NCI-H345 treated with DMSO at 0.1 percent for 48 hours (cell line): ENCODE results near the gene ACOX1.

ENCODE experiments used
- DNase-seq: peaks from one replicate; lab custom pipeline; 2025; ENCODE audit not compliant: unreplicated experiment; lab: John Stamatoyannopoulos, UW

ACOX1 gene

GRCh38 chr17:75909812-75910274, 69.1 kb downstream of the ACOX1 start:
- DNase-seq = peak; percentile 91

- peak; percentile 97 for DNase-seq
Measured at GRCh38 chr17:75909051-75909811, 69.7 kb downstream of the ACOX1 start.

GRCh38 chr17:75908201-75908600, 70.8 kb downstream of the ACOX1 start:
- peak; percentile 55 for DNase-seq

DNA sequence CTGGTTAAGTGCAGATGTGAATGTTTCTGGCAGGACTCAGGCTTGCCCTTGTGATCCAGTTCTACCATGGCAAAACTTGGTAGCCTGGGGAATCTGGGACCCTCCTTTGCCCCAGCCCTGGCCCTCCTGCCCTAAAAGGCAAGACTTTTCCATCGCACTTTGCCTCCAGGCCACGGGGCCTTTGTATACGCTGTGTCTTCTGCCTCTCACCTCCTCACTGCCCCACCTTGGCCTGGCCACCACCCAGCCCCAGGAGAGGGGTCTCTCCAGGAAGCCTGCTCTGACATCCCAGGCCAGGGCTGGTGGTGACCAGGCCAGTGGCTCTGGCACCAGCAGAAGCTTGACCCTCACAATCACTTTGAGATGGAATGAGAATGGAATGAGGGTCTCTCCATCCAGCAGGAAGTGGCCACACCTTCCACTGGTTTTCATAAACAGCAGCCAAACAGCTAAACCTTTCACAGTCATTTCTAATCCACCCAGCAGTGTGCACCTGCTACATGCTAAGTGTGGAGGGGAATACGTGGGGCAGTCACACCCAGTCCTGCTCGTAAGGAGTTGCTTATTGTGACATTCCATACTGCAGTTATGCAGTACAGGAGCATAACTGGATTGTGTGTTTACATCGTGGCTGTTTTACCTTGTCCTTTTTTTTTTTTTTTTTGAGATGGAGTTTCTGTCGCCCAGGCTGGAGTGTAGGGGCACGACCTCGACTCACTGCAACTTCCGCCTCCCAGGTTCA, 72.7 kb downstream of the ACOX1 start:
- DNase-seq = no peak

DNA sequence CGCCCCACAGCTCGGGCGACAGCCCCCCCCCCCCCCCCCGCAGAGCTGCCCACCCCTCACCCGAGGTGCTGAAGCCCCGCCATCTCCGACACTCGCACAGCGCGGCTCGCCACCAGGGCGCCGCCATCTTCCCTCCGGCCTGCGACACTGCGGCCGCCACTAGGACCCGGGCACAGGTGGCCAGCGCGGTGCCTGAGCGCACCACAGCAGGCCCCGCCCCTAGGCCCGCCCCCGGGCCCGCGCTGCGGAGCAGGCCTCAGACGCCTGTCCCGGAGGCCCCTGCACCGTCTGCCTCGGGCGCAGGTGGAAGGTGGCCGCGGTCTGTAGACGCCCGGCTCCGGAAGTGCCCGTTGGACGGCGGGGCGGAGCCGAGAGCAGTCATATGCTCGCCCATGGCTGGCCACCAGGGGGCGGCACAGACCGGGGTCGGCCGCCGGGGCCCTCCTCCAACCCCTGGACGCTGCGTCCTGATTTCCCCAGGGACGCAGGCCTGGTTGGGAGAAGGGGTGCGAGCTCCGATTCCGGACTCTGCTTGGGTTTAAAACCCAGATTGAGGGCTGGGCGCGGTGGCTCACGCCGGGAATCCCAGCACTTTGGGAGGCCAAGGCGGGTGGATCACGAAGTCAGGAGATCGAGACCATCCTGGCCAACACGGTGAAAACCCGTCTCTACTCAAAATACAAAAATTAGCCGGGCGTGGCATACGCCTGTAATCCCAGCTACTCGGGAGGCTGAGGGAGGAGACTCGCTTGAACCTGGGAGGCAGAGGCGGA, 74.0 kb downstream of the ACOX1 start, which contains the start of gene MRPL38:
Gene MRPL38 (minus strand): TSS at position 136 of the 773 bp plus-strand sequence. CDS start 9 bp downstream, at position 127.
- peak; percentile 96 for DNase-seq

GRCh38 chr17:75902406-75902805, 76.6 kb downstream of the ACOX1 start:
- no peak for DNase-seq

DNA sequence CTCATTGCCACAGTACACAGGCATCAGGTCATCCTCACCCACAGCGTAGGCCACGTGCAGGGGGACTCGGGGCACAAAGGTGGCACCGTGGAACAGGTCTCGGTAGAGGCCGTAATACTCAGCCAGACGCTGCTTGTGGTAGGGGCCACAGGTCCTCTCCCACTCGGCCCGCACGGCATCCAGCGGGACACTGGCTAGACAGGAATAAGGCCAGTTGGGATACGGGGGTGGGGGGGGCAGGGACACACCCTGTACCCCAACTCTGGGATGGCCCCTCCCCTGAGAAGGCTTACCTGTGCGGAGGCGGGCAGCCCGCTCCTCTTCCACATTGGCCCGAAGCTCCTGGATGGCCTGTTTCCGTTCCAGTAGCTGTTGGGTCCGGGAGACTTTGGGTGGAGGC, 77.2 kb downstream of the ACOX1 start:
- no peak for DNase-seq

DNA sequence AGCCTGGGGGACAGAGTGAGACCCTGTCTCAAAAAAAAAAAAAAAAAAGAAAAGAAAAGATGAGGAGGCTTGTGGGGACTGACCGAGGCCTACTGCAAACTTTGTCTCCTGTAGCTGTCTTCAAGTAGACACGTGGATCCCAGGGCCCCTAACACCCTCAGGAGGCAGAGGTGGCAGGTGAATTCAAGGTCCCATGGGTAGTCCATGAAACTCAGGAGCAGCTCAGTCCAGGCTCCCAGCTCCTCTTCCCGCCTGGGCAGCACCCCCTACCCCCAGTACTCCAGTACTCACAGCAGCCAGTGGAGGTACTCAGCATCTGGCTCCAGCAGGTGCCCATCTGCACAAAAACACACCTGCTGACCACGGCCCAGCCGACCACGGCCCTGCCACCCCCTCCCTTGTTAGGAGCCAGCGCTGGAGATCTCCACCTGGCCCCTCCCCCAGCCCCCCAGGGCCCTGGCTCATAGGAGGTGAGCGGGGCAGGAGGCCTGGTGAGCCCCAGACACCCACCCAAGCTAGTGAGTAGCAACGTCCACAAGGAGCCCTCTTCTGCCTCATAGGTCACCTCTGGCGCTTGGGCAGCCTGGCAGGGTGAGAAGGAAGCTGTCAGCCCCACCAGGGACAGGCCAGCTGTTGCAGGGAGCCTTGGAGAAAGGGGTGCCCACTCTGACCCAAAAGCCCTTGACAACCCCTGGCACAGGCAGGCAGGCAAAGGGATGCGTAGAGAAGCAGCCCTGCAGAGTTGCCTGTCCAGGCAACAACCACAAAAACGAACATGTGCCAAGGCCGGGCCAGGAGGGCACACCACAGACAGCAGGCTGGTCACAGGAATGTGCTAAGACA, 78.1 kb downstream of the ACOX1 start:
- DNase-seq = no peak

GRCh38 chr17:75899767-75900468, 79.0 kb downstream of the ACOX1 start:
- no peak for DNase-seq

DNA sequence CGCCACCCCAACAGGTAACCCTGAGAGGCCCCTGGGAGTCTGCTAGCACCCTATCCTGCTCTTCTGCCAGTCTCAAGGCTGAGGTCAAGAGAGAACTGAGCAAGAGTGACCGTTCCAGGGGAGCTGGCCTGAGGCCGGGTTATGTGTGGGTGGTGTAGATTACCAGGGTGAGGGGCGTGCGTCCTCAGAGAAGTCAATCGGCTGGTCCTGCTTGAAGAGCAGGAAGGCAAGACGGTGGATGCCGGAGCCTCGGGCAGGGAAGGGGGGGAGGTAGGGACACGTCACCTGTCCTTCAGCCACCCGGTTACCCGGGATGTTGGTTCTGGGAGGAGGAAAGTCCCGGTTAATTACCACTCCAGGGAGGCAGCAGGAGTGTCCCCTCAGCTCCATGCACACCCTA, 79.6 kb downstream of the ACOX1 start:
- no peak for DNase-seq

DNA sequence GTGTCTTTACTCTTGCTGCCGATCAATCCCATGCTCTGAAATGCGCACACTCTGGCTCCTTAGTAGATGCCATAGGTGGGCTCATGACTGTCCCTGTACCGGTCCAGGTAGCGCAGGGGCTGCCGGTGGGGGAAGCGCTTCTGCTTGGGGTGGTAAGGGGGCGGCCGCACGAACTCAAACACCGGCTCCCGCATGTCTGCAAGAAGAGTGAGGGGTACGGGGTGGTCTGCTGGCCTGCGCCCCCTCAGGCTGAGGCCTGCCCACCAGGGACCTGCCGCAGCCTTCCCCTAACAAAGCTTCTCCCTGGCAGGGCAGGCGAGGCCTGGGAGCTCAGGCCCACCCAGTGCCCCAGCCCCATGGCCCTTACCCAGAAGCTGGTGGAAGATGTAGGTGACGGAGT, 80.2 kb downstream of the ACOX1 start:
- DNase-seq = no peak

DNA sequence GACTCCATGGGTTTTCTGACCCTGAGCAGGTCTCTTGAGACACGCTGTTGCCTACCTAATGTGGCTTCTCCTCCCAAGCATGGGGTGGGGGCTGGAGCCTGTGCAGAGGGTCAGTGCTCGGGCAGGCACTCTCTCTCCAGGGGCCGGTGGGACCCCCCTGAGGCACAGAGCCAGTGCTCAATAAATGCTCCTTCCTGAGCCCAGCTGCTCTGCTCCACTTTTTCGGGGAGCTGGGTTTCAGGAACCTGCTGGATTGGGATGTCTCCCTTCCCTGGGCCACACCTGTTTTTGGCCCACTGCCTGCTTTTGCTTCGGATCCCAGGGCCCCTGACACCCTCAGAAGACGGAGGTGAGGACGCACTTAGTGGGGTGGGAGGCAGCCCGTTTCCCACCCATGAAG, 80.9 kb downstream of the ACOX1 start:
- DNase-seq = no peak

DNA sequence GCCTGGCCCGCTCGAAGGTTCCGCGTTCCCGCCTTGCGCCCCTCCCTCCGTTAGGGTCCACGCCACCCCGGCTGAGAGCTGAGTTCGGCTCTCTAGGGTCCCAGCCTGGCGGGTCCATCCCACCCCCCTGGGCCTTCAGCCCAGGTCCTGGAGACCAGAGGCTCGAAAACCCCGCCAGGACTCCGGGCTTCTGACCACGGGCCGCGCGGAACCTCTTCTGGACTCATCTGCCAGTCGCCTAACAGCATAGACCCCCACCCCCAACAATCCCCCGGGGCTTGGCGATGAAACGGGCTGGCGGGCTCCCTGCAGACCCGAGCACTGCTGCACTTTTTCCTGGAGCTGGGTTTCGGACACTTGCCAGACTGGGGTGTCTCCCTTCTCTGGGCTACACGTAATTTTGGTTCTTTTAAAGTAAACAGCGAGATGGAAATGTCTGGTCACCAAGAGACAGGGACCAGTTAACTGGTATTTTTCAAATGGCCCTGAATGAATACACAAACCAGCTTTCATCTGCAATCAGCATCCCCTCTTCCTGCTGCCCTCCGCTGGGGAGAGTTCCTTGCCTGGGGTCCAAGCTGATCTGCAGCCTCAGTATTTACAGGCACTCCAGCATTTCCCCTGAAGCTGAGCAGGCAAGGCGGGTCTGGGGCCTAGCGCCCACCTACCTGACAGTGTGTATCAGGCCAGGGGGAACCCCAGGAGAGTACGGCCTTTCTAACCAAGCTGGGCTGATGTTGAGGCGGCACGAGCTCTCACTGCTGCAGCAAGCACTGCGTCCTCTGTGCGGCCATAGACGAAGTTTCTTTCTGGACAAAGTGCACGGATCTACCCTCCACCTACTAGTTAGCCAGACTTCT, 81.6 kb downstream of the ACOX1 start:
- DNase-seq = no peak

DNA sequence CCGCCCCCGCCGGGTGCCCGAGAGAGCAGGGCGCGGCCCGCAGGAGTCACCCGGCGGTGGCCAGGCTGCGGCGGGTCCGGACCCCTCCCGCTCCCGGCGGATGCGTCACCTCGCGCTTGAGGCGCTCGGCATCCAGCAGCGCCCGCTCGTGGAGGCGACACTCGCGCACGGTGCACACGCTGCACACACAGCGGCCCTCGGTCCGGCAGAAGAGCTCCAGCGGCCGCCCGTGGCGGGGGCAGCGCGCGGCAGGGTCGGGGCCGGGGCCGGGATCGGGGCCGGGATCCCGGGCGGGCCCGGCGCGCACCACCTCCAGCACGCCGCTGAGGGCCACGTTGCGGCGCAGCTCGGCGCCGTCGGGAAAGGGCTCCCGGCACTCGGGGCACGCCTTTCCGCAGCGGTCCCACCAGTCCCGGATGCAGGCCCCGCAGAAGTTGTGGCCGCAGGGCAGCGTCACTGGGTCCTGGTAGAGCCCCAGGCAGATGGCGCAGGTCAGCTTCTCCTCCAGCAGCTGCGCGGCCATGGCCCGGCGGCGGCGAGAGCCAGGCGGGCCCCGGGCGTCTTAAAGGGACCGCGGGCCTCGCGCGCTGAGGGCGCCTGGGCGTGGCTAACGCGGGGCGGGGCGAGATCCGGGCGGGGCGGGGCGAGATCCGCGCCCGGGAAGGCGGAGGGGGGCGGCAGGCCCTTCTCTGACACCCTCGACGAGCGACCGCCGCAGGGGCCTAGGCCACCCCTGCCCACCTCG, 82.4 kb downstream of the ACOX1 start, which contains the start of gene TRIM65:
Gene TRIM65 (minus strand): TSS at position 537 of the 745 bp plus-strand sequence. CDS start 14 bp downstream, at position 523.
- DNase-seq = peak; percentile 56

GRCh38 chr17:75895370-75896155, 83.4 kb downstream of the ACOX1 start:
- DNase-seq = no peak

DNA sequence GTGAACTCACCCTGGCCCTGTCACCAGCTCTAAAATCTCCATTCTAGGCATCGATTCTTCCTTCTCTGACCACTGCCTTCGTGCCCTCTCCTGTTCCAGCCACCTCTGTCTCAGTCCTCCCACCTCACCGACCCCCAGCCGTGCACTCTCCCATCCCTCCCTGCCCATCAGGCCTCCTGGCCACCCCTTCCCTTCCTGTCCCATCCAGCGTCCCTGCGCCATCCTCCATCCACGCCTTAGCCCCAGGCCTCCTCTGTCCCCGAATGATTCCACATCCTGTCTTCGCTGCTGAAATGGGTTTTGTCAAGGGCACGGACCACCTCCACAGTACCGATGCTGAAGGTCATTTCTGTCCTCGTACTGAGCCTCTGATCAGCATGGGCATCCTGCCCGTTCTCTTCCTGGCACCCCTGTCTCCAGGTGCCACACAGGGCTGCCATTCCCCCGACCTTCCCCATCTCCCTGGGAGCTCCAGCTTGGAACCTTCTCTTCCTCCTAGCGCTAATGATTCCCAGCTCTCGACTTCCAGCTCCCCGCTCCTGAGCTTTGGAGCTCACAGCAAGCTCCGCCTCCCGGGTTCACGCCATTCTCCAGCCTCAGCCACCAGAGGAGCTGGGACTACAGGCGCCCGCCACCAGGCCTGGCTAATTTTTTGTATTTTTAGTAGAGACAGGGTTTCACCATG, 84.8 kb downstream of the ACOX1 start:
- DNase-seq = no peak
